ENCODE measurements around the gene ITGBL1. TPM values are rescaled to one million over a fixed set of nuclear protein-coding genes. Genes with fewer than 3 reads are reported as not detected.
A peak's percentile ranks its signal among the peaks of the same experiment; 100 is the strongest.

The ITGBL1 gene
- total RNA-seq, 1 donor from 2014 or later = 3.1 TPM

- intact Hi-C loops (cut with micrococcal nuclease) = no loop called here
- no peak for ATAC-seq
These were observed 257.5 kb downstream of the ITGBL1 start for GRCh38 chr13:101709952-101710351.

DNA sequence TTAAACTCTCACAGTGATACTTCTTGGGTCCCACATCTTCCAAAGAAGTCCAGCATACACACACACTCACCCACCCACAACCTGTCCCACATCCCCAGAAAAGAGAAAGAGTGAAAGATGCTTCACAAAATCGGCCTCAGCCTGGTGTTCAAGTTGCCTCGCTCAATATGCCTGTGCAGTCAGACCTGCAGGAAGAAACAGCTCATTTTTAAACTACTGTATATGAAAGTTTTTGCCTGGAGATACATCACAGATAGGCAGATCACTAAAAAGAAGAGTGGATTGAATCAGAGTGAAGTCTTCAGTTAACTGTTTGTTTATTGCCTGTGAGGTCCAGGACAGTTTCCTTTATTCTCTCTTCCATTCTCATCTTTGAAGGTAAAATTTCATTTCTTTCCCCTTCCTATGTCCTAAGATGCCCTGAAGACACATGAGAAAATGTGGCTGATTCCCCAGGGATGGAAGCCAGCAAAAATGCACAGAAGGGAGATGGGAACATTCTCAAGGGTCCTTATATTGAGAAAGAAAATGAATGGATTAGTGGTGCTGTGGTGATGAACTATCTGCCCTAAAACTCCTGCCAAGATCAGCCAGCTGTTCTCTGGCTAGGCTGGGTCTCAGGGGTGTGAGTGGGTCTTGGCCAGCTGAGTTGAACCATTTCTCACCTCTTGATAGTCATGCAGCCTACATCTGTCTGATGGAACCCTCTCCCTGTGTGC lies 259.0 kb downstream of the ITGBL1 start:
- peak; percentile 88 for ATAC-seq
- intact Hi-C loops (cut with micrococcal nuclease) = no loop called here
- no peak for DNase-seq

More at GRCh38 chr13:101709952-101710351, 257.5 kb downstream of the ITGBL1 start:
- no peak for DNase-seq

GRCh38 chr13:101712026-101712348 lies 259.5 kb downstream of the ITGBL1 start:
- DNase-seq (no peak), ATAC-seq (peak; percentile 74)
- intact Hi-C loops (cut with micrococcal nuclease) = no loop called here

DNA sequence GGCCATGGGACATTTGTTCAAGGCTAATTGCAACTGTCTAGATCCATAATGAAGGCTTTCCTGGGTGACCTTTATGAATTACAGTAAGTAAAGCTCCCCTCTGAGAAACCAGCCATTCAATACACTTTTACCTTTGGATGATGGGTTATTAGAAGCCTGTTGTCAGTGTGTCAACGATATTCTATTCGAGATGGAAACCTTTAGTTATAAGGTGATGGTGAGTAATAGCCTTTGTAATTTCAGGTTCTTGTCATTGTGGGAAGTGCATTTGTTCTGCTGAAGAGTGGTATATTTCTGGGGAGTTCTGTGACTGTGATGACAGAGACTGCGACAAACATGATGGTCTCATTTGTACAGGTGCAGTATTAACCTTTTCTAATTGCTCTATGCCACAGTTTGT lies 261.7 kb downstream of the ITGBL1 start:
- intact Hi-C loops (cut with micrococcal nuclease) = no loop called here
- no peak for DNase-seq
- no peak for ATAC-seq

DNA sequence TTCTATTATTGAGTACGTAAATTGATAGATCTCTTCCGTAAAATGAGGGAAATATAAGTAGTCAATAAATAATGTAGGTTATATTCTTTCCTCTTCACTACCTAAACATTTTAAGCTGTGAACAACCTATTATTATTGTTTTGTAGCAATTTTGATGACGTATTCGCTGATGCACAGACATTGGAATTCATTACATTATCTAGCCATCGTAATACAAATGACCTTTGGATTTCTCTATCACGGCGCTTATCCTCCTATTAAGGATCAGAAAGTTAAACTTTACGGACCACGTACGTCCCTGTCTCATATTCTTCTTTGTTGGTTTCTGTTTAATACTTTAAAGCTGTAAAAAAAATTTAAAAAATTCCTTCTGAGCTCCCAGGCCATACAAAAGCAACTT lies 264.9 kb downstream of the ITGBL1 start:
- DNase-seq (no peak), ATAC-seq (no peak)
- intact Hi-C loops (cut with micrococcal nuclease) = no loop called here

- ATAC-seq (no peak), DNase-seq (no peak)
- intact Hi-C loops (cut with micrococcal nuclease) = no loop called here
These were observed 266.0 kb downstream of the ITGBL1 start for GRCh38 chr13:101718496-101718895.

DNA sequence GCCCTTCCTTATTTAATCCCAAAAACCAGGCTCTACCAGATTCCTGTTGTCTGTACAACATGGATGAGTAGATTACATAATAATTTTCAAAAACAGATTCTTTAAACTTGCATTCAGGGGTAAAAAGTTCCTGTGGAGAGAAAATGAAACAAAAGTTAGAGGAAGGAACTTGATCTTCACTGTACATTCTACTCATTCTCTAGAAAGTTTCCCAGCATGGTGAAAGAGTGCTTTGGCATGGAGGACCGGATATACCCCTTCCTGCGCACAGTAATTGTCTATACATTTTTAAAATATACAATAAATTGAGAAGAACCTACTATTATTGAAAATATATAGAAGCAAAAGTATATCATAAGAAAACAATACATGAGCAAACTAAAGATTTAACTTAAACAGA lies 274.2 kb downstream of the ITGBL1 start:
- intact Hi-C loops (cut with micrococcal nuclease) = no loop called here
- no peak for DNase-seq
- no peak for ATAC-seq

GRCh38 chr13:101727118-101727517 lies 274.6 kb downstream of the ITGBL1 start:
- ATAC-seq (no peak), DNase-seq (no peak)
- intact Hi-C loops (cut with micrococcal nuclease) = no loop called here

DNA sequence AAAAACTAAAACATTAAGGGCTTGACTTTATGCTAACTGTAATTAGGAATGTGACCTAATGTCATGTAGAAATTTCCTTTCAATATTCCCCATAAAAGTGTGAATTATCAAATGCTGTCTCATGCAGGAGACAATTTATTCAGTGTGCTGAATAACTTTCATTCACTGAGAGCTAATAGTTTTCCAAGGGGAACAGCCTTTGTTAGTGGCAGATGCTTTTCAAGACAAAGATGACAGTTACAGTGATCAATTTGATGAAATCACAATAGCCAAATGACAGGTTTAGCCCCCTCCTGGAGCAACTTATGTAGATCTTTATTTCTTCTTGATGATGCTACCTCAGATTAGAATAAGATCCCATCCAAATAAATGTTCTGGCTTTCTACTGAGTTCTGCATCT lies 275.5 kb downstream of the ITGBL1 start:
- DNase-seq = no peak

DNA sequence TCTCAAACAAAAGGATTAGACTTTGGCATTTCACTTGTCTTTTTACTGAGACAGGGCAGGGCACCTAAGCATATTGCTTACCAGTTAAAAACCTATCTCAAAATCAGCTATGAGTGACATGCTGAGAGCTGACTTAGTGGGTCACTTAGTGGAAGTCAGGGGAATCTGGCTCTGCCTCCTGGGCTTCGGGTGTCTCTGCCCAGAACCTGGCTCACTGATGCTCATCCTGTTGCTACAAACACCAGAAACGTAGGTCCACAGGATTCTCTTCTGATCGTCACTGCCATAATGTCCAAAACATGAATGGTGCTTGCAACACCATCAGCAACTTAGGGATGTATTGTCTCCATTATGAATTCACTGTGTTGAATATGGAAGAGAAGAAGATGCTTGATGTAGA lies 276.1 kb downstream of the ITGBL1 start:
- DNase-seq (no peak), ATAC-seq (no peak)
- intact Hi-C loops (cut with micrococcal nuclease) = no loop called here

More for the DNA sequence above, 275.5 kb downstream of the ITGBL1 start:
- intact Hi-C loops (cut with micrococcal nuclease) = no loop called here
- no peak for ATAC-seq

DNA sequence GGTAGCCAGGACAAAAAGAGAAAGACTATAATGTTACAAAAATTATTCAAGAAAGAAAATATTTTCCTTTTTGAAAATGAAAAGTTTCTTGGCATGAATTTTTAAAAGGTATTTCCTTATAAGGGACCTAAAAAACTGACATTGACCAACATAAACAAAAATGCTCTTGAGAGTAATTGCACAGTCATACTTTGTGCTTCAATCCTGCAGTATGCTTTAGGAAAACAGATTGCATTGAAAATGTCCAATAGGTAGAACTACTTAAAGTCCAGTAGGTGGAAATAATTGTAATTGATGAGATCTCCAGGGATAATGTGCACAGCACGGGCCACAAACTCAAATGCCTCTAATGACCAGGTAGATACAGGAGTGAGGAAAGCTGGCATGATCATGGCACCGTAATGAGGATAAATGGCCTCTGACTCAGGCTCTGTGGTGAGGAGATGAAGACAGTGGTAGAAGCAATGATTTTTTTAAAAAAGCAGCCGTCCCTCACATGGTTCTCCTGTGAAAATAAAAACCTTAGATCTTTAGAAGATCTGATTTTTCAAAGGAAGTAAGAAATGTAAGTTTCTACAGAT lies 278.0 kb downstream of the ITGBL1 start:
- no peak for ATAC-seq
- intact Hi-C loops (cut with micrococcal nuclease) = no loop called here
- DNase-seq = no peak

GRCh38 chr13:101736566-101736965 lies 284.1 kb downstream of the ITGBL1 start:
- DNase-seq (no peak), ATAC-seq (no peak)
- intact Hi-C loops (cut with micrococcal nuclease) = no loop called here

DNA sequence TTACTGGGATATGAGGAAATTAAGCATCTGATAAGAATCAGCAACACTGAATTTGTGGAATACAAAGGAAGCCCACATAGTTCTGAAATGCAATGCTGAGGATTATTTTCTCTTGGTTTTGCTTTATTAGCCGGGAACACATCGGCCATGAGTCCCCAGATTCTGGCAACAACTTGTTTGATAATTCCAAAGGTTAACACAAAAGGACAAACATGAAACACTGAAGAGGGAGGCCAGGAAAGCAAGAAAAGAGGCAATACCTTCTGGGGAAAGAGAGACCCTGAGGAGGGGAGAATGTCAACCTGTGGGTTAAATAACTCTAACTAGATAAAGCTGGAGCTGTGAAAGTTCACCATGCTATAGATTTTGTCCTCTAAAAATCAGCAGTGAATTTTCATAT lies 285.9 kb downstream of the ITGBL1 start:
- intact Hi-C loops (cut with micrococcal nuclease) = no loop called here
- DNase-seq (no peak), ATAC-seq (no peak)

GRCh38 chr13:101739382-101740178 lies 287.1 kb downstream of the ITGBL1 start:
- no peak for ATAC-seq
- intact Hi-C loops (cut with micrococcal nuclease) = no loop called here
- no peak for DNase-seq

GRCh38 chr13:101746513-101746912 lies 294.0 kb downstream of the ITGBL1 start:
- ATAC-seq = no peak

DNA sequence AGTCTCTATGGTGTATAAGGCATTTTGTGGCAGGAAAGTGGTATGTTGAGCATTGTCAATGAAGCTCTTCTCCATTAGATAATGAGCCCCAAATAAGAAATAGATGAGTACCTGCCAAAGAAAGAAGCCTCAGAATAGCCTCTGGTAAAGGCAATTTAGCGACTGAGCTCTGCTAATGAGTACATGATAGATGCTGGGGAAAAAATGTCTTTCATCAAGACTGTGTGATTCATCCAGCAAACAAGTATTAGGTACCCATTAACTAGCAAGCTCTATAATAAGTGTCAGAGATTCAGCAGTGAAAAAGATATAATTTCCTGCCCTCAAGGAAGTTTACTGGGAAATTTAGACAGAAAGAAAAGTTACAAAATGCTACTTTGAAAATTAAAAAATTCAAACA lies 294.6 kb downstream of the ITGBL1 start:
- ATAC-seq = no peak
- DNase-seq = no peak
- intact Hi-C loops (cut with micrococcal nuclease) = no loop called here

More at GRCh38 chr13:101746513-101746912, 294.0 kb downstream of the ITGBL1 start:
- no peak for DNase-seq
- intact Hi-C loops (cut with micrococcal nuclease) = no loop called here

GRCh38 chr13:101749584-101749983 lies 297.1 kb downstream of the ITGBL1 start:
- intact Hi-C loops (cut with micrococcal nuclease) = no loop called here
- no peak for ATAC-seq
- no peak for DNase-seq

GRCh38 chr13:101751488-101751887 lies 299.0 kb downstream of the ITGBL1 start:
- ATAC-seq (no peak), DNase-seq (no peak)
- intact Hi-C loops (cut with micrococcal nuclease) = loop anchor here (10.0 kb wide), 1 partner anchor 607 kb away; no protein-coding TSS in a partner anchor

- intact Hi-C loops (cut with micrococcal nuclease) = loop anchor here (10.0 kb wide), 1 partner anchor 608 kb away; no protein-coding TSS in a partner anchor
- ATAC-seq (no peak), DNase-seq (no peak)
These were observed 300.0 kb downstream of the ITGBL1 start for GRCh38 chr13:101752432-101752831.

DNA sequence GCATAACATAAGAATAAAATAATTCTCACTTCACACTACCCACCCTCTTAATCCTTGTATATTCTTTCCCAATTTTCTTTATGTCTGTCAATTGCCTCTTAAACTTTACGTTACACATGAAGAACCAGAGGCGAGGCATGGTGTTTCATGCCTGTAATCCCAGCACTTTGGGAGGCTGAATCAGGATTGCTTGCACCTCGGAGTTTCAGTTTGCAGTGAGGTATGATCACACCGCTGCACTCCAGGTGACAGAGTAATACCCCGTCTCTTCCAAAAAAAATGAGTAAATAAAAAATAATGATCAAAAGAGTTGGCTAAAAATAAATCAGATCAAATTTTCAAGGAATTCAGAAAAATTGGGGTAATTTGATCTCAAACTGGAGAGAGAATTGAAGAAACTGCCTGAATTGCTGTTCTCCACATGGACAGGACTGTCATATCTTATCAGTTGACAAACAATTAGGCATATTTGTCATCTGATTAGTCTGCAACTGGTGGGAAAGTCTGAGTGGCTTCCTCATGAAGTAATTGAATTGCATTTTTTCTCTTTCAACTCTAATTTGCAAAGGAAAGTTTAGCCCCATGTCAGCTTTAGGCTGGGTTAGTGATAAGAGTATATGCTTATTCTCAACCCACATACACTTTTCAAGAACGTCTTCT lies 302.9 kb downstream of the ITGBL1 start:
- intact Hi-C loops (cut with micrococcal nuclease) = loop anchor here (10.0 kb wide), 1 partner anchor 611 kb away; no protein-coding TSS in a partner anchor
- ATAC-seq (no peak), DNase-seq (no peak)

All from left ventricle myocardium superior (tissue), 1 donor.